GM18909 (cell line): ENCODE measurements around the gene CHDH.

Source experiments
- ATAC-seq: cut with Tn5 transposase; IDR thresholded peaks from one replicate; pipeline ENCODE4 v1.9.1; 2021; ENCODE audit warnings: mild to moderate bottlenecking; ENCODE audit not compliant: unreplicated experiment, poor library complexity

Gene CHDH

DNA sequence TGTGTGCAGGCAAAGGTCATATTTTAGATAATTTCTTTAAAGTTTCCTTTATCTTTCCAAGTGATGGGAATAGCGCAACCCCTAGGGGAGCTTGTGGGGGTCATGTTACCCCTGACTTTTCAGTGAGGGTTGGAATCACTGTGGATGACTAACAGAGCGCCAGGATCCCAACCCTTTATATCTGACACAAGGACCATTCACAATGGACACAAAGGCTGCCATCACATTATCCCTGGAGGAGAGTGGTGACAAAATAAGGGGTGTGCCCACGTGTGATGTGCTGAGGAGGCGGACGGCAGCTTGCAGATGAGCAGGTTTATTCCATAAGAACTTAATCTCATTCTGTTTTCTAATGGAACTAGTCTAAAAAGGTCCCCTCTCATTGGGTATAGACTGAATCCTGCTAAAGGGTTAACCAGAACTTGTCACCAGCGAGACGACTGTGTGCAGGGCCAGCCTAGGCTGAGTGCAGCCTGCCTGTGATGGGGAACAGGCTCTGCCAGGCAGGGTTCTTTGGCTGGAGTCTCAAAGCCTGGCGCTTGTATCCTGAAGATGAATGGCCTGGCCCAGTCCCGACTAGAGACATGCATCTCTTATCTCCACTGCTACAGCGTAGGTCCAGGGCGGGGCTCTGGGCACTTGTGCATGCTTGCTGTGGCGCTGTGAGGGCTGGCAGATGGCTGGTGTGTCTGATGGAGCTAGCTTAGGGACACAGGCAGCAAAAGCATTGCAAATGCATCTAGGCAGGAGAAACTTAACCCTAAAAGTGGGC lies 50.2 kb downstream of the CHDH start:
- no peak for ATAC-seq

GRCh38 chr3:53795176-53795575 lies 51.0 kb downstream of the CHDH start:
- ATAC-seq, result no peak

DNA sequence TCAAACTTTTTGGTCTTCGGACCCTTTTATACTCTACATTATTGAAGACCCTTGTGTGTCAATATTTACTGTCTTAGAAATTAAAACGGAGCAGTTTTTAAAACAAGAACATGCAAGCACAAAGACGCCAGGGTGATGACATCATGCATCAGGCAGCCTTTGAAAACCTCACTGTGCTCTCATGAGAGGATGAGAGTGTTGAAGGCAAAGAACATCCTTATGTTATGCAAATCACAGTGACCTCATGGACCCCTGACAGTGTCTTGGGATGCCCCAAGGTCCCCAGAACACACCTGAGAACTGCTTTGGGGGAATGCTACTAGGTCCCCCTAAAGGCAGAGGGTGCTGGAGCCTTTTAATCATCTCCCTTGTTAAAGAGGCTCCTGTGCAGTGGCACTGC lies 51.6 kb downstream of the CHDH start:
- ATAC-seq, result no peak

DNA sequence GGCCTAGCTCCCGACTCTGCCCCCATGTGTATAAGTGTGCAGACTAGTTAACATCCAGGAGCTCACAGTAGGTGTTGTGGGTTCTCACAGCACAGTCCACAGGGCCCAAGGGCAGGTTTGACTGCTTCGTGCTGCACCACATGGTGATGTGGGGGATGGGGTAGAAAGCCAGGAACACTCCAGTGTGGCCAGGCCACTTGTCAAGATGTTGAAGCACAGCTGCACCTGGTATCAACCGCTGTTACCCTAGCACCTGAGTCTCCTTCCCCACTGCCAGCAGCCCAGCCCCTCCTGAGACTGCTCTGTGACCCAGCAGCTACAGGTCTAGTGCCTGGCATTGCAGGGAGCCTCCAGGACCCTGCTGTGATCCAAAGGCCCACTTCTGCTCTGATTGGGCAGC lies 53.4 kb downstream of the CHDH start:
- no peak for ATAC-seq

GRCh38 chr3:53791317-53791716 lies 54.9 kb downstream of the CHDH start:
- ATAC-seq, result no peak

DNA sequence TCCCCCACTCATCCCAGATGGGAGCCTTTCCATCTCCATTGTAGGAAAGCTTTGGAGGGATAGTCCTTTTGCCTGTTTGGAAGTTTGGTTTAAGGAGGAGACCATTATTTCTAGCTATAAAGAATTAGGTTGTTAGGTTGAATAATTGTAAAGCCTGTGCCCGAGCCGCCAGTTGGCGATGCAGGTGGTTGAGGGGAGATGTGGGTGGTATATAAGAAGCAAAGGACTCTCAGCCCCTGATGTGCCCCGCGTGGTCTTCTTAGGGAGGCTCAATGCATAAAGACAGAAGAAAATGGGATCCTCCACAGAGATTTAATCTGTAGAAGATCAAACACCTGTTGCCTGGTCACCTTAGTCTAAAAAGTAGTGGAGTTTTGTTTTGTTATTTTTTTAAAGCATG lies 55.7 kb downstream of the CHDH start:
- no peak for ATAC-seq

- no peak for ATAC-seq
Observed at GRCh38 chr3:53789459-53789858, 56.8 kb downstream of the CHDH start.

DNA sequence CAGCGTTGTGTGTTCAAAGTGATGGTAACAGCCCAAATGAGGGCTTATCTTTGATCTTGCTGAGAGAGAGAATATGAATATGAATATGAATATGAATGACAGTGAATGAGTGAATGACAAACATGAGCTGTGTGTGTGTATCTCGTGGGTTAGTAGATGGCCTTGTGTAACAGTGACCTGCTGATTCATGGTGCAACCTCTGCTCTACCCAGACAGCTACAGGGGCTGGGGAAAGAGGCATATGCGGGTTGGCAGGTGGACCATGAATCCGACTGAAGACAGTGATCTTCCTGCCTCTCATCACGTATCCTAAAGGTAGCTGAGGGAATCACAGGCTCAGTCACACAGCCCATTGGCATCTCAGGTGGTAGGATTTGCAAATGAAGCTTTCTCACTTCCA lies 58.2 kb downstream of the CHDH start:
- ATAC-seq, result no peak

- no peak for ATAC-seq
Observed at GRCh38 chr3:53787016-53787415, 59.2 kb downstream of the CHDH start.

- no peak for ATAC-seq
Observed at GRCh38 chr3:53780806-53781205, 65.4 kb downstream of the CHDH start.

GRCh38 chr3:53780171-53780570 lies 66.0 kb downstream of the CHDH start:
- ATAC-seq, result no peak

- no peak for ATAC-seq
Observed at GRCh38 chr3:53778153-53778552, 68.1 kb downstream of the CHDH start.

GRCh38 chr3:53777468-53777867 lies 68.8 kb downstream of the CHDH start:
- ATAC-seq, result no peak

DNA sequence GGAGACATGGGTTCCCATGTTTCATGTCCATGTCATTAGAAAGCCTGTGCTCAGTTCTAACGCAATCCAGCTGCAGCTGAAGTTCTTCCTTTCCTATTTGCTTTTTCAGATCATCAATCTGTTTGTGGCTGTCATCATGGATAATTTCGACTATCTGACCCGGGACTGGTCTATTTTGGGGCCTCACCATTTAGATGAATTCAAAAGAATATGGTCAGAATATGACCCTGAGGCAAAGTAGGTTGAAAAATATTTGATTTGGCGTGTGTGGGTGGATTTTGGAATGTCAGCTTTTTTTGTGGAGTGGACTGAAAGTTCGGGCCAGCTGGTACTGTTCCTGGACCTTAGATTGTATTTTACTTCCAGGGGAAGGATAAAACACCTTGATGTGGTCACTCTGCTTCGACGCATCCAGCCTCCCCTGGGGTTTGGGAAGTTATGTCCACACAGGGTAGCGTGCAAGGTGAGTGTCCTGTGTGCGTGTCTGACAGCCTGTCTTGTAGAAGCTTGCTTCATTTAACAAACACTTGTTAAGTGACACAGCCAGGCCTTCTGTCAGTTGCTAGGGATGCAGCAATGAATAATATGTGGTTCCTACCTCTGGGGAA lies 69.6 kb downstream of the CHDH start:
- no peak for ATAC-seq

GRCh38 chr3:53775834-53776251 lies 70.4 kb downstream of the CHDH start:
- no peak for ATAC-seq

GRCh38 chr3:53775018-53775417 lies 71.2 kb downstream of the CHDH start:
- no peak for ATAC-seq

- no peak for ATAC-seq
Observed at GRCh38 chr3:53774414-53774813, 71.8 kb downstream of the CHDH start.

DNA sequence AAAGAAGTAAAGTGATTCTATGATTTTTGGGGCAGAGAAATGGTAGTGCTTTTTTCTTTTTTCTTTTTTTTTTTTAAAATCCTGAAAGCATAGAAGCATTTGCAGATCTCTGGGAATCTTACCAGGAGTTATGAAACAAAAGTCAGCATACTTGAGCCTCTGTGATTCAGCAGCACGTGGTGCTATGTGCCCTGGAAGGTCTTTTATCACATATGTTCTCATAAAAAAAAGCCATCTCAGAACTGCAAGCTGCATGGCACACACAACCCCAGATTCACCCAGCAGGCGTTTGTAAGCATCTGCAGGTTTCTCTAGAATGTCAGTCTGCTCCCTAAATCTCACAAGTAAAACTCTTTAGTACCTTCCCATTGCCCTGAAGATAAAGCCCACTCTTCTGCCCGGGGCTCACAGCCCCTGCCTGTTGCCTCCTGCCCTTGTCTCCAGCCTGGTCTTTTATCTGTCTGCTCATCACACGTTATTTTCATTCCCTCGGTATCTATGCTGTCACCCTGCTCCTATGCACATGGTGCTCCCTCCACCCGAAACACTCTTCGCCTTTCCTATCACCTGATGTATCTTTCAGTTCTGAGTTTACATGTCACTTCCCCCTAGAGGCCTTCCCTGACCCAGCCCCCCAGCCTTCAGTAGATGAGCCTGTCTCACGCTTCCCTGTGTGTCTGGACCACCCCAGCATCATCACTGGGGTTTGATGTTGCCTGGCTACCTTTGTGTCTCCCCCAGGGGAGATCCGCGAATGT lies 72.4 kb downstream of the CHDH start:
- ATAC-seq, result peak; percentile 89

DNA sequence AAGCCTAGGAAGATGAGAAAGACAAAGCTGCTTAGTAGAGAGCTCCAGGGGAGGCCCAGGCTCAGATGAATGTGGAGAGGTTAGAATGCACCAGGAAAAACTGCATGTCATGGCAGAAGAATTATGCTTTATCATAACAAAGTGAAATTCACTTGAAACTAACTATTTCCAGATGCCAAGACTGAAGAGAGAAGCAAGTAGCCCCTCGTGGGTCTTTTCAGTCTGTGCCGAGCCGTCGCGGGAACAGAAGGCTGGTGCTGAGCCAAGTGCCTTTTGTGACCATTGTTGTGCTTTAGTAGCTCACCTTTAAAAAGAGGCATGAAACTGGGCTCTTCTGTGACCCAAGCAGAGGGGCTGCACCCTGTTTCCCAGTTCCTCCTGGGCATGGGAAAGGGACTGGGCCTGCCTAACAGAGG lies 73.2 kb downstream of the CHDH start:
- ATAC-seq, result no peak

DNA sequence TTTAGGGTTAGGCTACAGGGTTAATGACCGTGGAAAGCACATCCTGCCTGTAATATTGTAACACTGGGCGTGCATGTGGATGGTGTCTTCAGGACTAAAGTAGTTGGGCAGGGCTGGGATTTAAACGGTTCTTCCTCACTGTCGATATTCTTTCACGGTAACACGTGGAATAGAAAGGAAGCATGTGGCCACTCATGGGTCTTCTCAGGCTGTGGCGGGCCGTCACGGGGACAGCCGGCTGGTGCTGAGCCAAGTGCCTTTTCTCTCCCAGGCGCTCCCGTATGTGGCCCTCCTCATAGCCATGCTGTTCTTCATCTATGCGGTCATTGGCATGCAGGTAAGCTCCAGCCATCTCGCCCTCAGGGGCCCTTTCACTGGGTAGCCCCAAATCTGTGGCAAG lies 73.7 kb downstream of the CHDH start:
- no peak for ATAC-seq
